Astrocyte (in vitro differentiated cells and primary cell): ENCODE results near the gene RNFT2.

Source experiments
- CTCF ChIP-seq: IDR thresholded peaks from 2 replicates; pipeline ENCODE4 v1.5.1; 2011; ENCODE audit warnings: low read depth, mild to moderate bottlenecking, inconsistent platforms, low read length, moderate library complexity; ENCODE audit not compliant: insufficient read depth
- EZH2 ChIP-seq: IDR thresholded peaks from 2 replicates; pipeline ENCODE4 v1.6.1; 2012; ENCODE audit warnings: mild to moderate bottlenecking, low read length, inconsistent platforms; ENCODE audit not compliant: insufficient read depth

DNA sequence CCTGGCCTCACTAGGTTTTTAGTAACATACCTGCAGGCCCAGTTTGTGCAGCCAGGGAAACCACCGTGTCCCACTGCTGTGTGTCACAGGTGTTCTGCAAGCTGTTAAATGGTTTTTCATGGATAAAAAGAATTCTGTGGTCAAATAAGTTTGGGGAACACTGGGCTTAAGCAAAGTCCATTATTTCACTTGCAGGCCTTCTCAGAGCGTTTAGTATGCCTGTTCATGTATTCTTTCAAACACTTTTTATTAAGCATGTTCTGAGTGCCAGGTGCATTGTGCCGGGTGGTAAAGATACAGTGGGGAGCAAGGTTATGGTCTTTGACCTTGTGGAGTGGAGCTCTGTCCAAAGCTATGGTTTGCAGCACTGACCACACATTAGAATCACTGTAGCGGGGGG is 7.4 kb downstream of the RNFT2 start:
- TF ChIP-seq CTCF (no peak), EZH2 (no peak)
